Sigmoid colon (tissue), 7 donors: Measurements from ENCODE around the gene SORCS2. TPM values are rescaled to one million over a fixed set of nuclear protein-coding genes. Genes with fewer than 3 reads are reported as not detected.

Experiments used
- DNase-seq: peaks from one replicate; pipeline ENCODE4 v3.0.0-alpha.2; 2019
- H3K27ac ChIP-seq, 4 donors: fragments of 200-600 bp; sonication (generic); one replicate each; pipeline ENCODE4 v1.5.1; 2016 to 2019; ENCODE audit warnings: mild to moderate bottlenecking in 1 of 4
- H3K27me3 ChIP-seq, 3 donors: fragments of 200-600 bp; sonication (generic); one replicate each; pipeline ENCODE4 v1.5.1; 2019; ENCODE audit warnings: mild to moderate bottlenecking in 1 of 3
- H3K36me3 ChIP-seq, 4 donors: fragments of 200-600 bp; sonication (generic); one replicate each; pipeline ENCODE4 v1.5.1; 2016 to 2019
- H3K4me1 ChIP-seq, 4 donors: fragments of 200-600 bp; sonication (generic); one replicate each; pipeline ENCODE4 v1.5.1; 2017 to 2019
- H3K4me3 ChIP-seq, 4 donors: fragments of 200-600 bp; sonication (generic); one replicate each; pipeline ENCODE4 v1.5.1; 2017 to 2019; ENCODE audit warnings: mild to moderate bottlenecking in 2 of 4, moderate library complexity in 1 of 4
- H3K9me3 ChIP-seq, 4 donors: fragments of 200-600 bp in 3 of 4; sonication (generic) in 3 of 4; one replicate each; pipeline versions ENCODE4 v1.5.1 to v1.6.1; 2013 to 2019
- CTCF ChIP-seq, 4 experiments: fragments of 450-650 bp in 3 of 4; fragments of 200-600 bp in 1 of 4; IDR thresholded peaks; one replicate each; pipeline ENCODE4 v1.5.1; 2016 to 2019; ENCODE audit warnings: antibody characterized with exemption in 4 of 4, mild to moderate bottlenecking in 3 of 4, moderate library complexity in 2 of 4
- EP300 ChIP-seq, 4 donors: sonication (generic); formaldehyde crosslinking; IDR thresholded peaks; one replicate each; pipeline ENCODE4 v1.6.1; 2017; ENCODE audit warnings: antibody characterized with exemption in 4 of 4
- POLR2A ChIP-seq, 2 donors: fragments of 450-650 bp; IDR thresholded peaks; one replicate each; pipeline ENCODE4 v1.6.1; 2016; ENCODE audit warnings: antibody characterized with exemption in 2 of 2, mild to moderate bottlenecking in 2 of 2, moderate library complexity in 2 of 2
- POLR2AphosphoS5 ChIP-seq, 4 donors: sonication (generic); formaldehyde crosslinking; IDR thresholded peaks; one replicate each; pipeline ENCODE4 v1.6.1; 2017; ENCODE audit warnings: antibody characterized with exemption in 4 of 4
- WGBS, 2 donors: extraction: QIAGEN DNeasy Blood & Tissue Kit; methylation state at CpG; one replicate each; pipeline ENCODE4 v1.1.7; 2013; 5-methylcytosine and 5-hydroxymethylcytosine counted together
- intact Hi-C: fragments of 100-400 bp; cut with DNase I; formaldehyde crosslinking; loops from one replicate; pipeline ENCODE4 v1.15.1; 2023
- polyA plus RNA-seq, 3 donors: library from polyadenylated mRNA; stranded (reverse); fragments of 200-250 nt; gene quantifications; one replicate each; pipeline ENCODE4 v1.2.3, GENCODE V29; 2013
- total RNA-seq, 4 donors: library from RNA; depleted of rRNA; stranded (reverse); fragments of >200 nt; gene quantifications; one replicate each; pipeline ENCODE4 v1.1.0, GENCODE V29; 2016
- donor health status: healthy with polysubstance abuse.
- donor health status: Bipolar disorder and iron deficiency.
- donor health status: healthy.

Gene SORCS2
- total and polyA plus RNA-seq, 7 donors = 1.8 to 6.4 (median 3.9) TPM; not detected in 2

DNA sequence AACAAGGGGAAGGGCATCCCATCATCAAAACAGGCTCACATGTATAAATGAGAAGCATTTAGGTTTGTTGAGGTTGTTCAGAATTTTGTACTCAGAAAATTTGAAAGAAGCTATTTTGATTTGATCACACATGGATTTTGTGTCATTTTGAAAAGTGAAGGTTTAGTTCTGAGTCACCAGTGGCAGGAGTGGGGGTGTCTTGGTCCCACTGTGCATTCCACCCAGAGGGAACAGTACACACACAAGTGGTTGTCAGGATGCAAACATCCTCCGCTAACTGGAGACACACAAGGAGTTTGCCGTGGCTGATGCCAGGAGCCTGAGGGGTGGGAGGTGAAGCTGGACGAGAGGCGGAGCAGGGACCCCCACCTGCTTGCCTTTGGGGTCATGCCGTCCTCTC, 440.6 kb downstream of the SORCS2 start:
- Histone ChIP-seq H3K36me3 (no peaks in the 10 kb centered on the region), H3K27me3 (peaks cover 0 to 7% (median 5%) of the 10 kb centered on the region in 3 donors), H3K27ac (no peak overlapping the region), H3K9me3 (no peaks in the 10 kb centered on the region), H3K4me1 (peaks cover 0 to 17% (median 16%) of the 10 kb centered on the region in 4 donors), H3K4me3 (no peak overlapping the region)
- intact Hi-C loops = no loop called here
- TF ChIP-seq POLR2A (IDR thresholded peaks at IDR 0.05) (no peak), POLR2AphosphoS5 (IDR thresholded peaks at IDR 0.05) (no peak), CTCF (IDR thresholded peaks at IDR 0.05) (no peak), EP300 (IDR thresholded peaks at IDR 0.05) (no peak)
- no peak for DNase-seq
- 62 to 77% methylated on average over 5 of the region's 5 CpGs for WGBS, 2 donors

DNA sequence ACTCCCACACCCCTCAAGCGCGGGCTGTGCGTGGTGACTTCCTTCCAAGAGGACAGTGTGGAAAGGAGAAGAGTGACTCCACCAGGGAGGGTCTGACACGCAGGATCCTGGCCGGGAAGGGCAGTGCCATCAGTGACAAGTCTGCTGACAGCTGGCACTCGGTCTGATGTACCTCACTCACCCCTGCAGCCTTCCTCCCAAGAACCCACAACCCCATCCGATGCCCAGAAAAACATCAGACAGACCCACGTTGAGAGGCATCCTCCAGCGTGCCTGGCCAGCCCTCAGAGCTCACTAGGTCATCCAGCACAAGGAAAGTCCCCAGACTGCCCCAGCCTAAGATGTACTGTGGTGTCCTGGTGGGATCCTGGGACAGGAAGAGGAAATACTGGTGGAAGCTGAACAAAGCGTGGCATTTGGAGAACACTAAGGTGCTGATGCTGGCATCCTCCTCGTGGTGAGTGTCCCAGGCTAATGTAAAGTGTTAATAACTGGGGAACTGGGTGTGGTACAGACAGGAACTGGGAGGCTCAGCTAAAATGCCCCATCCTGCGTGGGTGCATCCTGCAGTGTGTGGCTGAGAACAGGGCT, 442.4 kb downstream of the SORCS2 start:
- TF ChIP-seq EP300 (IDR thresholded peaks at IDR 0.05) (no peak), POLR2A (IDR thresholded peaks at IDR 0.05) (no peak), POLR2AphosphoS5 (IDR thresholded peaks at IDR 0.05) (no peak), CTCF (IDR thresholded peaks at IDR 0.05) (no peak)
- peaks cover 0 to 17% (median 16%) of the 10 kb centered on the region in 4 donors for H3K4me1 ChIP-seq
- intact Hi-C loops = no loop called here
- no peak overlapping the region for H3K27ac ChIP-seq
- DNase-seq = no peak
- WGBS, 2 donors = 48 to 50% methylated on average over 12 of the region's 12 CpGs
- no peaks in the 10 kb centered on the region for H3K9me3 ChIP-seq
- peaks cover 0 to 7% (median 5%) of the 10 kb centered on the region in 3 donors for H3K27me3 ChIP-seq
- no peaks in the 10 kb centered on the region for H3K36me3 ChIP-seq
- H3K4me3 ChIP-seq = no peak overlapping the region

DNA sequence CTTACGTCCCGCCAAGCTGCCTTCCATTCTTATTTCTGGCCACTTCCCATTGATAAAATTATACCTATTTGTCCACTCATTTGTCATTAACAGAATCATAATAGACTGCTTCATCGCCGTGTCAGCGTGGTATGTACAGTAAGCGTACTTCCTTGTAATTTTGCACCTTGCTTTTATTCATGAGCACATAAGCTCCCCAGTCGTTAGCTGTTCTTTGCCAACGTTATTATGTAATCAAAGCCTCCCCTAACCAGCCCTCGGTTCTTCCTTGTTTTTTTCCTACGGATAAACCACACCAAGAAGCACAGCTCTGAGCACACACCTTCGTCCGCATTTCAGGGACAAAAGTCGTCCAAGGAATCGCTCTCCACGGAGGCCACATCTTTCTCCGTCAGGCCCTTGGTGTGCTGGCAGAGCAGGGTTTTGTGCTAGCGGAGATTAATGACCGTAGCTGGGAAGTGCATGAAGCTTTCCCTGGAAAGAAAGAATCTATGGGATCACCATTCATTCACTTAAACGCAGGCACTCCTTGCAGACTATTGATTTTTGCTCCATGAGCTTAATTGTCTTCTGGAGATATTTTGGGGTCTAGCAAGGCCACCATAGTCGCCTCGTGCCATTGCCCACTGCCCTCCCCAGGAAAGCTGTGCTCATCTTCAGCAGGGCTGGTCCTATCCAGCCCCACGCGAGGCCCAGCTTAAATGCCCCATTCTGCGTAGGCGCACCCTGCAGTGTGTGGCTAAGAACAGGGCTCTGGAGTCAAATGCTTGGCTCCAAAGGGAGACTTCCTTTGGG, 443.3 kb downstream of the SORCS2 start:
- H3K36me3 ChIP-seq = no peaks in the 10 kb centered on the region
- no peak overlapping the region for H3K27ac ChIP-seq
- no peak overlapping the region for H3K4me3 ChIP-seq
- TF ChIP-seq CTCF (IDR thresholded peaks at IDR 0.05) (no peak), POLR2A (IDR thresholded peaks at IDR 0.05) (no peak), EP300 (IDR thresholded peaks at IDR 0.05) (no peak), POLR2AphosphoS5 (IDR thresholded peaks at IDR 0.05) (no peak)
- peaks cover 0 to 7% (median 5%) of the 10 kb centered on the region in 3 donors for H3K27me3 ChIP-seq
- no peak for DNase-seq
- H3K4me1 ChIP-seq = peaks cover 0 to 9% (median 9%) of the 10 kb centered on the region in 4 donors
- H3K9me3 ChIP-seq = no peaks in the 10 kb centered on the region
- intact Hi-C loops = no loop called here
- WGBS, 2 donors = 71 to 78% methylated on average over 25 of the region's 25 CpGs

DNA sequence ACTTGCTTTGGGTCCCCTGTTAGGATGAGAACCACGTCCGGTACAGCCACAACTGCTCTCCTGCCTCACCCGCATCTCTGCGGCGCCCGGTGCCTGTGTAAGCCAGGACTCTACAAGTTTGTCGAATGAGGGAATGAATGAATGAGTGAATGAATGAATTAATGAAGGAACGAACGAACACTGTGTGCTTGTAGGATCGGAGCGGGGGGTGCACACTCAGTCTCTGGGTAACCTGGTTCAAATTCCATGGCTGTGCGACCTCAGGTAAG, 443.8 kb downstream of the SORCS2 start:
- Histone ChIP-seq H3K27me3 (peaks cover 0 to 7% (median 5%) of the 10 kb centered on the region in 3 donors), H3K36me3 (no peaks in the 10 kb centered on the region), H3K4me3 (no peak overlapping the region), H3K9me3 (no peaks in the 10 kb centered on the region), H3K4me1 (peaks cover 0 to 5% (median 4%) of the 10 kb centered on the region in 4 donors), H3K27ac (no peak overlapping the region)
- DNase-seq = no peak
- 93 to 96% methylated on average over 12 of the region's 12 CpGs for WGBS, 2 donors
- TF ChIP-seq POLR2A (IDR thresholded peaks at IDR 0.05) = no peak
- no peak for TF ChIP-seq CTCF (IDR thresholded peaks at IDR 0.05)
- TF ChIP-seq EP300 (IDR thresholded peaks at IDR 0.05) = no peak
- no peak for TF ChIP-seq POLR2AphosphoS5 (IDR thresholded peaks at IDR 0.05)
- intact Hi-C loops = no loop called here
